GM12864 (cell line): ENCODE measurements around the gene DENND1B.

Experiments used
- DNase-seq: peaks from one replicate; pipeline ENCODE4 v3.0.0-alpha.2; 2011; ENCODE audit warnings: low read depth
- H3K4me3 ChIP-seq: 2 replicates; pipeline ENCODE4 v1.5.1; 2011; ENCODE audit warnings: mild to moderate bottlenecking, low read depth, low read length, control low read depth
- CTCF ChIP-seq: IDR thresholded peaks from 2 replicates; pipeline ENCODE4 v1.5.1; 2011; ENCODE audit warnings: low read depth, mild to moderate bottlenecking, moderate library complexity, low read length, control low read depth, inconsistent platforms; ENCODE audit errors: missing control alignments

The DENND1B gene

GRCh38 chr1:197799271-197799670, 24.0 kb upstream of the DENND1B start:
- no peak for DNase-seq
- TF ChIP-seq CTCF: no peak
- H3K4me3 ChIP-seq: no peak overlapping the region

- no peak overlapping the region for H3K4me3 ChIP-seq
- no peak for TF ChIP-seq CTCF
- no peak for DNase-seq
These were observed 23.2 kb upstream of the DENND1B start for GRCh38 chr1:197798492-197798891.

- no peak for TF ChIP-seq CTCF
- no peak overlapping the region for H3K4me3 ChIP-seq
- no peak for DNase-seq
These were observed 21.7 kb upstream of the DENND1B start for GRCh38 chr1:197797010-197797409.

GRCh38 chr1:197788741-197789739, 13.8 kb upstream of the DENND1B start:
- no peak overlapping the region for H3K4me3 ChIP-seq
- DNase-seq: no peak
- no peak for TF ChIP-seq CTCF

- DNase-seq: no peak
- no peak overlapping the region for H3K4me3 ChIP-seq
- TF ChIP-seq CTCF: no peak
These were observed 12.6 kb upstream of the DENND1B start for GRCh38 chr1:197787623-197788536.

GRCh38 chr1:197787056-197787455, 11.8 kb upstream of the DENND1B start:
- no peak for TF ChIP-seq CTCF
- DNase-seq: no peak
- H3K4me3 ChIP-seq: no peak overlapping the region
